ENCODE data around the gene NEK7. TPM values are rescaled to one million over a fixed set of nuclear protein-coding genes. Genes with fewer than 3 reads are reported as not detected.

The NEK7 gene
- total and polyA plus RNA-seq, 2 of the 8 experiments (the other 6 are each of a cell fraction or from before 2014, with no cell fraction given) = 5.1 to 10.0 TPM

DNA sequence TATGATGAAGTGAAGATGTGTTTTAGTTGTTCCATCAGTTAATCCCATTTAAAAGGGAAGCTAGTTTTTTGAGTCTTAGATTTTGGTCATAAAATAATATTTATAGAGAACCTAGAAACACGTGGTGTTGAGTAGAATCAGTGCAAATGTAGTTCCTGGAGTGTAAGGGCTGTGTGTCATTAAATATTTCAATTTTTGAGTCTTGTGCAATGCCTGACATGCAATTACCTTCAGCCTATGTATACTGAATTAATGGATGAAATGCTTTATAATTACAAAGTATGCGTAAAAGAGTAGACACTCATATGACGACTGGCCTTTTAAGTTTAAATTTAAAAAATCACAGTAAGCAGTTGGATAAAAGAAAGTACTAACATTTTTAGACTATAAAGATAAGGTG is 75.0 kb downstream of the NEK7 start (continued):
- TF ChIP-seq, protein P1, sequence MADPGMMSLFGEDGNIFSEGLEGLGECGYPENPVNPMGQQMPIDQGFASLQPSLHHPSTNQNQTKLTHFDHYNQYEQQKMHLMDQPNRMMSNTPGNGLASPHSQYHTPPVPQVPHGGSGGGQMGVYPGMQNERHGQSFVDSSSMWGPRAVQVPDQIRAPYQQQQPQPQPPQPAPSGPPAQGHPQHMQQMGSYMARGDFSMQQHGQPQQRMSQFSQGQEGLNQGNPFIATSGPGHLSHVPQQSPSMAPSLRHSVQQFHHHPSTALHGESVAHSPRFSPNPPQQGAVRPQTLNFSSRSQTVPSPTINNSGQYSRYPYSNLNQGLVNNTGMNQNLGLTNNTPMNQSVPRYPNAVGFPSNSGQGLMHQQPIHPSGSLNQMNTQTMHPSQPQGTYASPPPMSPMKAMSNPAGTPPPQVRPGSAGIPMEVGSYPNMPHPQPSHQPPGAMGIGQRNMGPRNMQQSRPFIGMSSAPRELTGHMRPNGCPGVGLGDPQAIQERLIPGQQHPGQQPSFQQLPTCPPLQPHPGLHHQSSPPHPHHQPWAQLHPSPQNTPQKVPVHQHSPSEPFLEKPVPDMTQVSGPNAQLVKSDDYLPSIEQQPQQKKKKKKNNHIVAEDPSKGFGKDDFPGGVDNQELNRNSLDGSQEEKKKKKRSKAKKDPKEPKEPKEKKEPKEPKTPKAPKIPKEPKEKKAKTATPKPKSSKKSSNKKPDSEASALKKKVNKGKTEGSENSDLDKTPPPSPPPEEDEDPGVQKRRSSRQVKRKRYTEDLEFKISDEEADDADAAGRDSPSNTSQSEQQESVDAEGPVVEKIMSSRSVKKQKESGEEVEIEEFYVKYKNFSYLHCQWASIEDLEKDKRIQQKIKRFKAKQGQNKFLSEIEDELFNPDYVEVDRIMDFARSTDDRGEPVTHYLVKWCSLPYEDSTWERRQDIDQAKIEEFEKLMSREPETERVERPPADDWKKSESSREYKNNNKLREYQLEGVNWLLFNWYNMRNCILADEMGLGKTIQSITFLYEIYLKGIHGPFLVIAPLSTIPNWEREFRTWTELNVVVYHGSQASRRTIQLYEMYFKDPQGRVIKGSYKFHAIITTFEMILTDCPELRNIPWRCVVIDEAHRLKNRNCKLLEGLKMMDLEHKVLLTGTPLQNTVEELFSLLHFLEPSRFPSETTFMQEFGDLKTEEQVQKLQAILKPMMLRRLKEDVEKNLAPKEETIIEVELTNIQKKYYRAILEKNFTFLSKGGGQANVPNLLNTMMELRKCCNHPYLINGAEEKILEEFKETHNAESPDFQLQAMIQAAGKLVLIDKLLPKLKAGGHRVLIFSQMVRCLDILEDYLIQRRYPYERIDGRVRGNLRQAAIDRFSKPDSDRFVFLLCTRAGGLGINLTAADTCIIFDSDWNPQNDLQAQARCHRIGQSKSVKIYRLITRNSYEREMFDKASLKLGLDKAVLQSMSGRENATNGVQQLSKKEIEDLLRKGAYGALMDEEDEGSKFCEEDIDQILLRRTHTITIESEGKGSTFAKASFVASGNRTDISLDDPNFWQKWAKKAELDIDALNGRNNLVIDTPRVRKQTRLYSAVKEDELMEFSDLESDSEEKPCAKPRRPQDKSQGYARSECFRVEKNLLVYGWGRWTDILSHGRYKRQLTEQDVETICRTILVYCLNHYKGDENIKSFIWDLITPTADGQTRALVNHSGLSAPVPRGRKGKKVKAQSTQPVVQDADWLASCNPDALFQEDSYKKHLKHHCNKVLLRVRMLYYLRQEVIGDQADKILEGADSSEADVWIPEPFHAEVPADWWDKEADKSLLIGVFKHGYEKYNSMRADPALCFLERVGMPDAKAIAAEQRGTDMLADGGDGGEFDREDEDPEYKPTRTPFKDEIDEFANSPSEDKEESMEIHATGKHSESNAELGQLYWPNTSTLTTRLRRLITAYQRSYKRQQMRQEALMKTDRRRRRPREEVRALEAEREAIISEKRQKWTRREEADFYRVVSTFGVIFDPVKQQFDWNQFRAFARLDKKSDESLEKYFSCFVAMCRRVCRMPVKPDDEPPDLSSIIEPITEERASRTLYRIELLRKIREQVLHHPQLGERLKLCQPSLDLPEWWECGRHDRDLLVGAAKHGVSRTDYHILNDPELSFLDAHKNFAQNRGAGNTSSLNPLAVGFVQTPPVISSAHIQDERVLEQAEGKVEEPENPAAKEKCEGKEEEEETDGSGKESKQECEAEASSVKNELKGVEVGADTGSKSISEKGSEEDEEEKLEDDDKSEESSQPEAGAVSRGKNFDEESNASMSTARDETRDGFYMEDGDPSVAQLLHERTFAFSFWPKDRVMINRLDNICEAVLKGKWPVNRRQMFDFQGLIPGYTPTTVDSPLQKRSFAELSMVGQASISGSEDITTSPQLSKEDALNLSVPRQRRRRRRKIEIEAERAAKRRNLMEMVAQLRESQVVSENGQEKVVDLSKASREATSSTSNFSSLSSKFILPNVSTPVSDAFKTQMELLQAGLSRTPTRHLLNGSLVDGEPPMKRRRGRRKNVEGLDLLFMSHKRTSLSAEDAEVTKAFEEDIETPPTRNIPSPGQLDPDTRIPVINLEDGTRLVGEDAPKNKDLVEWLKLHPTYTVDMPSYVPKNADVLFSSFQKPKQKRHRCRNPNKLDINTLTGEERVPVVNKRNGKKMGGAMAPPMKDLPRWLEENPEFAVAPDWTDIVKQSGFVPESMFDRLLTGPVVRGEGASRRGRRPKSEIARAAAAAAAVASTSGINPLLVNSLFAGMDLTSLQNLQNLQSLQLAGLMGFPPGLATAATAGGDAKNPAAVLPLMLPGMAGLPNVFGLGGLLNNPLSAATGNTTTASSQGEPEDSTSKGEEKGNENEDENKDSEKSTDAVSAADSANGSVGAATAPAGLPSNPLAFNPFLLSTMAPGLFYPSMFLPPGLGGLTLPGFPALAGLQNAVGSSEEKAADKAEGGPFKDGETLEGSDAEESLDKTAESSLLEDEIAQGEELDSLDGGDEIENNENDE (IDR thresholded peaks at IDR 0.05; ENCODE audit: insufficient replicate concordance, low read length) = no peak
- TF ChIP-seq RXRA (IDR thresholded peaks at IDR 0.05; ENCODE audit: insufficient read depth, low read depth, low read length) (no peak), ZNF274 (IDR thresholded peaks at IDR 0.05; ENCODE audit: borderline replicate concordance, extremely low read depth, low read length) (no peak), HDAC2 (IDR thresholded peaks at IDR 0.05; ENCODE audit: borderline replicate concordance in 1 of 2, low read depth in 2 of 2, low read length in 2 of 2) (no peak), CHD1 (IDR thresholded peaks at IDR 0.05; ENCODE audit: low read depth, low read length) (no peak), SIRT6 (IDR thresholded peaks at IDR 0.05; ENCODE audit: low read length) (no peak), EP300 (IDR thresholded peaks at IDR 0.05; ENCODE audit: borderline replicate concordance in 1 of 2, low read depth in 2 of 2, low read length in 2 of 2) (no peak)
- TF ChIP-seq, protein P2, sequence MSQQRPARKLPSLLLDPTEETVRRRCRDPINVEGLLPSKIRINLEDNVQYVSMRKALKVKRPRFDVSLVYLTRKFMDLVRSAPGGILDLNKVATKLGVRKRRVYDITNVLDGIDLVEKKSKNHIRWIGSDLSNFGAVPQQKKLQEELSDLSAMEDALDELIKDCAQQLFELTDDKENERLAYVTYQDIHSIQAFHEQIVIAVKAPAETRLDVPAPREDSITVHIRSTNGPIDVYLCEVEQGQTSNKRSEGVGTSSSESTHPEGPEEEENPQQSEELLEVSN (IDR thresholded peaks at IDR 0.05) = no peak

Data from H1 (cell line).